CD4-positive, alpha-beta T cell treated with Interleukin-17A for 4 hours (primary cell): Measurements from ENCODE around the gene ITGB1.

ENCODE experiments used
- DNase-seq: peaks from one replicate; pipeline ENCODE4 v3.0.0-alpha.2; 2020; ENCODE audit warnings: mixed read lengths

The ITGB1 gene

DNA sequence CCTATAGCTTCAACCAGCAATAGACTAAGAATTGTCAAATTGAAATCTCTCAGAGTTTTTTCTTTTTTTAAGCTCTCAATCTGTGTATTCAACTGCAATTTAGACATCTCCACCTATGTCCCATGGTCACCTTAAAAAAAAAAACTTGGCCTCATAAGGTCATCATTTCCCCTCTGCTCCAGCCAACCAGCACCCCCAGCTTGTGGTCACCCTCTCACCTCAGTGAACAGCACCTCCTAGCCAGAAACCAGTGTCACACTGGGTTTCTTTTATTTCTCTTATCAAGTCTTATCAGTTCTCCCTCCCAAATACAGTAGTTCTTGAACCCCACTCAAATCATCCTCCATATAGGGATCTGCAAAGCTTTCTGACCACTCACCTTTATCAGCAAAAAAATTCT is 4.0 kb downstream of the ITGB1 start:
- DNase-seq = no peak

DNA sequence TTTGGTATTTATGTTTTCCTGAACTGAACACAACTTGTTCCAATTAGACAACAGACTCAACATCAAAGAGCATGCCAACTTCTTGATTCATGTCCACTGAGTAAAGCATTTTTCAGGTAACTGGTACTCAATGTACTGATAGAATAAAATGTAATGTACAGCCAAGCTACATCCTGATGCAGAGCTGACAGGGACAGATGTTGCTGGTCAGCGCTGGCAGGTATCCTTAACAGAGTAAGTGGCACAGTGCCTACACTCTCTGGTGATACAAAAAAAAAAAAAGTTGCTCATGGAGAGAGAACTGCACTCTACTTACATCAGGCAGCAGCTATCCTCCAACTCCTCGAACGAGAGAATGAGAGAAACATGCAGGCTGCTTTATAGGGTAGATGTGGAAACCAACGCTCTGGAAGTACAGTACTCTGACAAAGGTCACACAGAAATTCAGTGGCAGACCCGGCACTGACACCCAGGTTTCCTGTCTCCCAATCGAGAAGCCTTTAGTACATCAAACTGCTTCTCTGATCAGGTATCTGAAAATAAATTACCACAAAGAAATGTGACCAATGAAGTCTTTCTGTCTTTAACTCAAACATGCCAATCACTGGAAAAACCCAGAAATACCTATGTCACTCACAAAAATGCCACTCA is 4.6 kb downstream of the ITGB1 start:
- peak; percentile 31 for DNase-seq

DNA sequence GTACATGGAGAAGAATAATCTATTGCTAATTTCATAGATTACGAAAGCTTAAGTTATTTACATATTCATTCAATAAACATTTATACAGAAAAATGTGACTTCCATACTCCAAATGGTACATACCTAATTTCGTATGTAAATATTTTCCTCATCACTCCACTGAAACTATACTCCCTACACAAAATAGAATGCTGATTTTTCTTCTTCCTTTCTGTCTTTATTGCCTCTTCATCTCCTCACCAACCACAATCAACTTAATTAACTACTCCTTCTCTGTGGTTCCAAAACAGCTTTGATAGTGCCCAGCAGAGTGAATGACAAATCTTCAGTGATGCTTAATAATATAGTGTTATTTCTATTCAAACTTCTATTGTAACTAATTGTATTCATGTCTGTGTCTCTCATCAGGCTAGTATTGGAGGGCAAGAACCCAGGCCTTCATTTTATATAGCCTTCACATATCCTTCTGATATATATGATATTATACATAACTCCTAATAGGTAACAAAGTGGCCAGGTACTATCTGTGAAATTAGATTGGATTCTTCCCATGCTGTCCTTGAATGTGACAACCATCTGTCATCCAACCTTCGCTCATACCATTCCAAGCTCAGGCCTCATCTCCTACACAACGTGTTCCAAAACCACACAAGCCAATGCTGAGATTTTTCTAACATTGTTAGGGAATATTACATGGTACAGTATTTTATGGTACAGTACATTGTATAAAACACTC is 5.3 kb downstream of the ITGB1 start:
- DNase-seq = no peak

DNA sequence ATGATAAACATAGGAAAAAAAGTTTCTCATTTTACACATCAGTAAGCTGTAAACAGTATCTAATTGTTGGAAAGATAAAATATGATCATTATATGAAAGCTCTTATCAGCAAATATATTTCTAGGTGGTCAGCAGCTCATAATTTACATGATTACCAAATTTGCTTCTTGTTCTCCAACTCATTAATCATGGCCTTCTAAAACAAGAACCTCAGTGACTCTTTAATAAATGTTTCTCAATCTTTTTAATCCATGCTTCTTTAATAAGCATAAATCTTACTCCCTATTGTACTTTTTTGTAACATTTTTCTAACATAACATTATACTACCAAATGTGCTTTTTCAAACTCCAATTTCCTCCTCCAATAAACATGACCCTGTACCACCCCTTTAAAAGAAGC is 5.9 kb downstream of the ITGB1 start:
- no peak for DNase-seq

DNA sequence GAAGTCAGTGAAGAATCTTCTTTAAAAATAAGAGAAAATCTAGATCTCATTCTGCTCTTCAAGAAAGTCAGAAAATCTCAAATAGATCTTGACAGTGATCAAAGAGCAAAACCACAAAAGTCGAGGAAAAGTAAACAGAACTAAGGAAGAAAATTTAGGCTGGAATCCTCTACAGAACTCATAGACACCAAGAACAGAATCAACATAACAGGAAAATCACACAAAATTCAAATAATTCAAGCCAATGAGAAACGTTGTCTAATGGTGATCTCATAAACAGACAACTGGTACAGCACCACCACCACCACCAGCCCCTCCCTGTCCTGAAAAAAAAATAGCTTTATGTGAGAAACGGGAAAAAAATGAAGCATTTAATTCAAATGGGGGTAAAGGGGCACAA is 6.9 kb downstream of the ITGB1 start:
- no peak for DNase-seq

DNA sequence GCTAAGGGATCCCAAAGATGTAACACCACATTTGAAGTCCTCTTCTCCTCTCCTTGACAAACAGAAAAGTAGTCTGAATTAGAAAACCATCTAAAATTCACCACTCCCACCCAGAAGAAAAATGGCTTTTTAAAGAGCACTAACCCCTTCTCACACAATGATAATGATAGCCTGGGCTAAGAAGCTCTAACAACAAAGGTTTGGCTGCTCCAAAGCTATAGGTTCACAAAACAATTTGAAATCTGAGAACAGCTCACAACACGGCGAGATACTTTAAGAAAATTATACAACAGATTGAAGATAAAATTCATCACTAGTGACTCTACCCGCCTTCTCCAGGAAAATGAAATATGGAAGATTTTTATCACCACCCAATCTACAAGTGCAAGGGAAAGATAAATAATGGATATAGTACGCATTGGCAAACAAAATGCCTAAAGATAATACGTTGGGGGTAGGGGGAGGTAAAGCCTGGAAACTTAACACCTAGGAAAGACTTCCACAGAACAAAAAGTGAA is 7.4 kb downstream of the ITGB1 start:
- DNase-seq = no peak

DNA sequence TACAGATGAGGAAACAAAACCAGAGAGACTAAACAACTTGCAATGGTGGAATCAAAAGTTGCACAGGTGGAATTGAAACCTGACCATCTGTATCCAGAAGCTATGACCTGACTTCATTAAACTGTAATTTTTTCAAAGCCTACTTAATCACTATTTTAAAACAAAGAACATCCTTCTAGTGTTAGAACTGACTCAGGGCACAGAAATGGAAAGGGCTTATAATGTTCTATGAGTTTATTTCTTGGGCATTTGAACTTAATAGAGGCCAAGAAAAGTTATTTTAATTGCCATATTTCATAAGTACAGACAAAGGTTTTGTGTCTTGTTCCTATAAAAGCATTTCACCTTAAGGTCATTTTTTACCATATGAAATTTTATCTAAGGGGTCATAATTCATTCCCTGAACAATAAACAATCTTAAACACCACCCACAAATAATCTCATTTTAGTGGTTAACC is 8.8 kb downstream of the ITGB1 start:
- DNase-seq = no peak

DNA sequence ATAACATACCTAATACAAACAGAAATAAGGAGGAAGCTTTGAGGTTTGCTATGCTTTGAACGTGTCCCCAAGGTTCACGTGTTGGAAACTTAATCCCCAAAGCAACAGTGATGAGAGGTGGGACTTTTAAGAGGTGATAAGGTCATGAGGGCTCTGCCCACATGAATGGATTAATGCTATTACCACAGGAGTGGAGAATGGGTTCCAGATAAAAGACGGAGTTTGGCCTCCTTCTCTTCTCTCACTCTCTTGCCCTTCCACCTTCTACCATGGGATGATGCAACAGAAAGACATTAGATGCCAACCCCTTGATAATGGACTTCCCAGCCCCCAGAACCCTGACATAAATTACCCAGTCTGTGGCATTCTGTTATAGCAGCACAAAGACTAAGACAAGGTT is 9.6 kb downstream of the ITGB1 start:
- no peak for DNase-seq

DNA sequence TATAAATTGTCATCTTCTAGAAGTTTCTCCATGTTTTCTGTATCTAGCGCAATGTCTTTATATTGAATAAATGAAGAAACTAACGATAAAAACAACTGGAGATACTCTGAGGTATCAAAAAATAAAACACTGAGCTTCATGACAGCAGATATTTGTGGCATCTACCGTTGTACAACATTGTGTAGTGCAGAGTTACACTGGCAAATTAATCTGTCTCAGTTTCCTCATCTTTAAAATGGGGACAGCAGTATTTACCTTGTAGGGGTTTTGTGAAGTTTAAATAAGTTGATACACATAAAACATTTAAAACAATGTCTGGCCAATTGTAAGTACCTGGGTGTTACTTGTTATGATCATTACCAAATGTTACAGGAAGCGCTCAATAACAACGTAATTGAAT is 10.4 kb downstream of the ITGB1 start:
- no peak for DNase-seq

DNA sequence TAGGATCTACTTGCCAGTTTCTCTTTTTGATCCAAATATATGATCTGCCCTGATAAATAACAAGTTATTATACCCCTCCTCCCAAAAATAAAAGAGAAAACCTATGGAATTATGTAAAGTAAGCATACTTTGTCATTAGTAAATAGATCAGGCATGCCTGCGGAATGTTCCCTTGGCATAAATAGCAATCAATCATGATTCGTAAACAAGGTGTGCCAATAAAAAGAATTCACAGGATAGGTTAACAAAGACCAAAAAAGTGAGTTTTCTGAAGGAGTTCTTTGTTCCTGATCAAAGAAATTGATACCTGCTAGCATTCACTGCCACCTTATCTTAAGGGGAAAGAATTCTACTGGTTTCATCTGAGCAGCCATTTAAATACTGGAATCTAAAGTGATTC is 11.9 kb downstream of the ITGB1 start:
- no peak for DNase-seq

DNA sequence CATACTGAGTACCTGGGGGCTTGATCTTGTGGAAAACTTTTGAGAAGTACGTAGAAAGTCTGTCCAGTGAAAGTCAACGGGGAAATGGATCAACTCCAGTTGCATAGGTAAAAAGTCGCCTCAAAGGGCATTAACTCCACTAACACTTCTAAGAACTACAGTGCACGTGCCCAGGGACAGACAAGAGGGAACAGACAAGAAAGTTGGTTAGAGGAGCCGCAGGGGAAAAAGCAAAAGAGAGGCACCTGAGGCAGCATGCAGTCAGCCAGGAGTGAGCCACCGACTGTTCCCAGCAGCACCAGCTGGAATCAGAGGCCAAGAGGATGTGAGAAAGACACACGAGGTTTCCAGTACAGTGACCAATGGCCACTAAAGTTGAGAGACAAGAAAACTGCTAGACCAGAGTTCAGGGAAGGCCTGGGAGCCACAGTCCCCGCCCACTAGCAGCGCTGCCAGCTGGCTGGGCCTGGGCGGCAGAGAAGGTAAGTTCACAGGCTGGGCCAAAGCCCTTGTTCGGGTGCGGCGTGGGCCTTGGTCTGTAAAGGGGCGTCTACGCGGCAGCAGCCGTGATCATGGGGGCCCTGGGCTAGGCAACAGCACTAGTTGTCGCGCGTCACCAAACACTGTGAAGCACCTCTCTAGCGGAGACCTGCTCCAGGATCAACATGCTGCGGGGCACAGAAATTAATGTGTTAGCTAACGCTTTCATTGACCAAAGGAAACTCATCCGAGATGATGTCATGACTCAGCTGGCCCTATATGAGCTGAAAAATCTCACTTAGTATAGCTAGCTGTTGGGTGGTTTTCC is 14.0 kb downstream of the ITGB1 start:
- no peak for DNase-seq

DNA sequence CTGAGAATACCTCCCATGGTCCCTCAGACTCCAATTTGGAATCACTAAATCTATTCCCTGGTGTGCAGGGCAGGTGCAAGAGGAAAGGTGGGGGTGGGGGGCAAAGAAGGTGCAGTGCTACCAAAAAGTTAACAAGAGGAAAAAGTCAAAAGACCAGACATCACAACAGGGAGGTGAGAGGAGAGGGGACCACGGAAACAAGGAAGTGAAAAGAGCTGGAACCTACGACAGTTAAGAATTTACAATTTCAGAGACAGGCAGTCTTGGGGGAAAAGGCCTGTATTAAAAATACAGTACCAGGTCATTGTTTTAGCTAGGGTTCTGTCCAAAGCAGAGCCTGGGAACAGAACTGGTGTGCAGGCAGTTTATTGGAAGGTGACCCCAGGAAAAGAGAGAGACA is 14.6 kb downstream of the ITGB1 start:
- DNase-seq = no peak

DNA sequence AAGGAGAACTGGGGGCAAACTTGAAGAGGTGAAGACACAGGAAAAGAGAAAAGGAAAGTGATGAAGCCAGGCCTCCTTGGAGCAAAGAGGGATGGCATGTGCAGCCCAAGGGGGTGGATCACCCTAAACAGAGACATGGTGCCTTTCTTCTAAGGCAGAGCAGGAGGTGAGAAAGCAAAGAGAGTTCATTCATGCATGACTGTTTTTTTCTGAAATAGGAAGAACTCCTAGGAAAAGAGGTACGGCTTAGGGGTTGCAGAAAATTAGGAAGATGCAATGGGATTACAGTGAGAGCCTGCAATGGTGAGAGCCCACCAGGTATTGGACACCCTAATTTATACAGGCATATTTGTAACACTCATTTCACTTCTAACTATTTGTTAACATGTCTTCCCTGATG is 15.9 kb downstream of the ITGB1 start:
- DNase-seq = no peak

DNA sequence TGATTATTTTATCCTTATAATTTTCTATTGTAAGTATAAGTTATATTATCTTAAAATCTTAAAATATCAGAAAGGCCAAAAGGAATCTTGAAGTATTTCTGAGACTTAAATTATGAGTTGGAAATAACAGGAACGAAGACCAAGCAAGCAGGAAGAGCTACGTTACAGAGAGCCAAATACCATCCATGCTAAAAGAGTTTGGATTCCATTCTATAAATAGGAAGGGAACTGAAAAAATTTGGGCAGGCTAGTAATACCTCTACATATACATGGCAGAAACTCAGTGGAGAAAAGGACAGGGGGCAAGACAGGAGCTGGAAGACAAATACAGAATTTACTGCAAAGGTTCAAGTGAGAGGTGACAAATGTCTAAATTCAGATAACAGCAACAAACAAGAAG is 16.7 kb downstream of the ITGB1 start:
- no peak for DNase-seq

DNA sequence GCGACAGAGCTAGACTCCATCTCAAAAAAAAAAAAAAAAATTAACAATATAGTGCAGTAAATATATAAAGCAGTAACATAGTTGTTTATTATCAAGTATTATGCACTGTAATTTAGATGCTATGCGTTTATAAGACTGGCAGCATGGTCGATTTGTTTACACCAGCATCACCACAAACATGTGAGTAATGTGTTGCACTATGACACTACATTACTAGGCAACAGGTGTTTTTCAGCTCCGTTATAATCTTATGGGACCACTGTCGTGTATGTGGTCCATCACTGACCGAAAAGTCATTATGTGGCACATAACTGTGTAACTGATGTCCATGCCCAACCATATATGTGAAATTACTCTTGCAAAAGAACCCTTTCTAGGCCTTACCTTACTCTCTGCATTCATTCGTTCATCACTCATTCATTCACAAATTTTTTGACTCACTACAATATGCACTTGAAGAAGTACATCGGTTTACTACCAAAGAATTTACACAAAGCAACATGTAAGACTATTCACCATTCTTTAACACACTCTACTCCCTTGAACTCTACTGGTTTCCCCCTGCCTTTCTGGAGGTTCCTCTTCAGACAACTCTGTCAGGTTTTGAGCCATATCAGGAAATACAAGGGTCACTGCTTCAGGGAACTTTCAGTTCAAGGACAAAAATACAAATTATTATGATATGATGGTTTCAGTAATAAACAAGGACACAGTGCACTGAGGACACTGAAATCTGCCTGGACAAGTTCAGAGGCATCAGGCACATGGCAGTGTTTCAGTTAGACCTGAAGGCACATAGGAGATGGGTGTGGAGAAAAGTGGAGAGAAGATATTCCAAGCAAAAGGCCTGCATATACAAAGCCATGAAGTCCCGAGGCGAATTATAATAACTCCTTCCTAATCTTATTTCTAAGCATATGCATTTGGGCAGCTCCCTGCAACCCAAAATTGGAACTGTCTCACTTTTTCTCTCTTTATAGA is 17.4 kb downstream of the ITGB1 start:
- no peak for DNase-seq

DNA sequence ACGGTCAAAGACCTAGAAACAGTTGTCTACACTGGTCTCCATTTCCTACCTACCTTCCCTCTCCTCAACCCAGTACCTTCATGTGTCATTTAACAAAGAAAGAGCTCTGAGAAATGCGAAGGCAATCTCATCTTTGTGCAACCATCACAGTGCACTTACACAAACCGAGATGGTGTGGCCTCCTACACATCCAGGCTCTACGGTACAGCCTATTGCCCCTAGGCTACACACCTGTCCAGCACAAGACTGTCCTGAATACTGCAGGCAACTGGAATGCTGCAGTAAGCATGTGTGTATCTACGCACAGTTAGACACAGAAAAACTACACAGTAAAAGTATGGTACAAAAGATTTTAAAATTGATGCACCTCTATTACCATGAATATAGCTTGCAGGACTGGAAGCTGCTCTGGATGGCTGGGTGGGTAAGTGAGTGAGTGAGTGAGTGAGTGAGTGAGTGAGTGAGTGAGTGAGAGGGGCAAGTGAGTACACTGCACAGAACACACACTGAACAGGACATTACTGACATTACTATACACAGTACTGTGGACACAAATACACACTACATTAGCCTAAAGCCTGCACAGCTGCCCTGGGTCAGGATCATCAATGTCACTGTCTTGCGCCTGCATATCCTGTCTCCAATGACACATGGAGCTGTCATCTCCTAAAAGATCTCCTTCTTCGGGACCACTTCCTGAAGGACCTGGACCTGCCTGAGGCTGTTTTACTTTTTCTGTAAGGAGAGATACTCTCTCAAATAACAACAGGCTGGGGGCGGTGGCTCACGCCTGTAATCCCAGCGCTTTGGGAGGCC is 18.5 kb downstream of the ITGB1 start:
- no peak for DNase-seq

DNA sequence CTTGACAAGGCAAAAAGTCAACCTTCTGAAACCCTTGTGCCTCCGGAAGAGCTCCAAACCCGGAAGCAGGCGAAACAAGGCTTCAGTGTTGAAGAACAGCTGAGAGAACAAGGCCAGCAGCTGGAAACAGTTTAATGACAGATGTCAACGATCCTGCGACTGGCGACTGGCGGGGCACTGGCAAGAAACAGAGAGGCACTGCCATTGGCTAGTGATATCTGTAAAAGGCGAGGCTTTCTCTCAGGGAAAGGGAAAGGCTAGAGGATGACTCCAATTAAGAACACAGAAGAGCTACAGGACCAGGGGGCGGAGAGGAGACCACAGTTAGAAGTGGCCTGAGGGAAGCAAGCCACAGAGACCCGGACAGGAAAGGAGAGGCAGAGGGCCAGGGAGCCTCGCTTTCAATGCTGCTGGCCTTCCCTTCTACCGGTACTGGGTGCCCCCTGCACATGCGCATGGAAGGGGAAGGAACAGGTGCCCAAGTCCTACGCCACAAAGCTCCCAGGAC is 19.4 kb downstream of the ITGB1 start:
- DNase-seq = no peak

DNA sequence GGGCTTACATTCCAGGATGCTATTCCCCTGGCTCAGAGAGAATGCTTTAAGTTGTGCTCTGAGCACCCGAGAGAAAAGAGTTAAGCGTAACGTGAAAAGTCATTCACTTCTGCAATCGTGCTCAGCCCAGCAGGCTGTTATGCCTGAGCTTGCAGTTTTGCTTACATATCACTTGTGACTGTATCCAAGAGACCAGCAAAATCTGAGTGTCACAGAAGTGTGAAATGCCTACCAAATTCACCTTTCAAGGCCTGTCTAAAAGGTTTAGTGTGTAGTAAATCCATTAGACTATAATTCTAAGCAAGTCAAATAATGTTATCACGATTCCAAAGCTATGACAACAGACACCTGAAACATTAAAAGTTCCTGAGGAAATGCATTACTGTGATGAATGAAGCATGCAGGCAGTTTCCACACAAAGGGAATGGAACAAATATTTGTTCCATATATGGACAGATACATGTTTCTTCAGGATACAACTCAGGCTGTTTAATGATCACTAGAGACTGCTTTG is 20.1 kb downstream of the ITGB1 start:
- no peak for DNase-seq

DNA sequence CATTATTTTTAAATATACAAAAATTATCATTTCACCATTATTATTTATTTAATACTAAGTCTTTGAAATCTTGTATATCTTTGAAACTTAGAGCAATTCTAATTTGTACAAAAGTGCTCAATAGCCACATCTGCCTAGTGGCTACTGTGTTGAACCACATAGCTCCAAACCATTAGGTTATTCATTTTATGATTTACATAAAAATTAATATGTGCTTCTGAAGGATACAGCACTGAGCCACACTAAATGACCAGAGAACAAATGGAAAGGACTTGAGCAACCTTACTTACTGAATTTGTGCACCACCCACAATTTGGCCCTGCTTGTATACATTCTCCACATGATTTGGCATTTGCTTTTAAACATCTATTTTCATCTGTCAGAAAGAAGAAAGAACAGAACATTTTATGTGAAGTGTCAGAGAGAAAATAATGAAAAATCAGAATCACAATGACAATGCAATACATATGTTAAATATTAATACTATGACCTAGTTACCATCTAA is 25.8 kb downstream of the ITGB1 start:
- no peak for DNase-seq

DNA sequence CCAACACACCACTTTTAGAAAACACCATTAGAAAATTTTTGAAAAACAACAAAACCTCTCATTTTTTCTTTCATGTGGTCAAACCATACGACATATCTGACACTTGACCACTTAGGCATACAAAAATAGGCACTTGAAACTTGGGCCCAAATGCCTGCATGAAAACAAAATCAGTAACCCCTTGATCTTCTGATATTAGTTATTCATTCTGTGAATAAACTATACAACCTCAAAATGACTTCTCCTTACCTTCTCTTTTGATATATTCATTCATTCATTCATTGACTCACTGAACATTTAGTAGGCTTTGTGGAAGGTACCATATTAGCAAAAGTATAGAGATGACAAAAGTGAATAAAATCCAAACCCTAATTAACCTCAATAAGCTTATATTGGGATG is 26.4 kb downstream of the ITGB1 start:
- no peak for DNase-seq

DNA sequence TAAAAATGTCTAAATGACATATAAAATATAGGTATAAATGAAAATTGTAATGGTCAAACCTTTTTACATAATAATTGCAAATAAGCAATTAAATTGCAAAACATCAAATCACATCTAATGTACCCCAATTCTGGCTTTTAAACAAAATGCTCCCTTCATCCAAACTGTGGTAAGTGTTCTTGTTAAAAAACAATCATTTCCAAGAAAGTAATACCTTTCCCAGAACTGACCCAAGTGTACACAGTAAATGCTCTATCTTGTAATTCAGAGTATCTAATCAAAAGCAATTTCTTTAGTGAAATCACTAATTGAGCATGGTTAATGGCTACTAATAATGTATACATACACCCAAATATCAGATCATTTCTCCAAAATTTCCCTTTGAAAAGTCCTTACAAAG is 28.0 kb downstream of the ITGB1 start:
- no peak for DNase-seq
